ES-I3 (cell line): ENCODE results near the gene FAM9A.
"Not testable (repeated sequence)": the region's sequence is repeated elsewhere in the genome, so short reads cannot be mapped to it uniquely, and the experiment has no call there.

ENCODE experiments used
- H3K36me3 ChIP-seq: 2 replicates; pipeline ENCODE4 v1.6.1; 2013; ENCODE audit warnings: mild to moderate bottlenecking, low read length, control low read depth, moderate library complexity; ENCODE audit not compliant: insufficient read depth
- H3K4me1 ChIP-seq: 2 replicates; pipeline ENCODE4 v1.6.1; 2013; ENCODE audit warnings: mild to moderate bottlenecking, control low read depth, low read length; ENCODE audit not compliant: insufficient read depth
- H3K9ac ChIP-seq: 2 replicates; pipeline ENCODE4 v1.6.1; 2013; ENCODE audit warnings: low read depth, mild to moderate bottlenecking, low read length, moderate library complexity
- H3K9me3 ChIP-seq: 2 replicates; pipeline ENCODE4 v1.6.1; 2013; ENCODE audit warnings: mild to moderate bottlenecking, low read length, moderate library complexity; ENCODE audit not compliant: control insufficient read depth, insufficient read depth

FAM9A gene

DNA sequence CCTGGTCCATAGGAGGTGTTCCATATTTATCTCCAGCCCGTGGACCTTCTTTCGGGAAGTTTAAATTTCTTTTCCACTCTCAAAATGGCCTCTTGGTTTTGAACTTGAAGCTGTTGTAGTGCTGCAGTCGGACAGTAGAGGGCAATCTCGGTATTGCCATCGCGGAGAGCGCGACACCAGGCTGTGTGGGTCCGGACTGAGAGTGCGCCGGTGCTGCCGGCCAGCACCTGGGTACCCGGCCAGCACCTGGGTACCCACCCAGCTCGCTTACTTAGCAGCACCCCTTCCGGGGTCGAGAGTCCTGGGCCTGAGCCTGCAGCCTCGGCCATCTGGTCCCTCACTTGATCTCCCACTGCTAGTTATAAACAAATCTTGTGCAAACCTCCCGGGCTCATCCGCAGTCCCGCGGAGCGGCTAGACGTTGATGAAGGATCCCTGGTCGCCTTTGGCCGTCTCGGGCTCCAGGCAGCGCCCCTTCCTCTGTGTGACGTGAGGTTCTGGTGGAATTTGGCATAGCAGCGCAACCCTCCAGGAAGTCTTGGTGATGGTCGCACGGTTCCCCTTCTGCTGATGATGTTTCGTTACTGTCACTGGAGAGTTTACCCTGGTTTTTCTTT lies 18.0 kb downstream of the FAM9A start:
- no peaks in the 10 kb centered on the region for H3K9me3 ChIP-seq
- peaks cover 5% of the 10 kb centered on the region; the same call in 1 of the 2 replicates for H3K4me1 ChIP-seq
- no peaks in the 10 kb centered on the region; the same call in 1 of the 2 replicates for H3K36me3 ChIP-seq
- no peak overlapping the region for H3K9ac ChIP-seq

DNA sequence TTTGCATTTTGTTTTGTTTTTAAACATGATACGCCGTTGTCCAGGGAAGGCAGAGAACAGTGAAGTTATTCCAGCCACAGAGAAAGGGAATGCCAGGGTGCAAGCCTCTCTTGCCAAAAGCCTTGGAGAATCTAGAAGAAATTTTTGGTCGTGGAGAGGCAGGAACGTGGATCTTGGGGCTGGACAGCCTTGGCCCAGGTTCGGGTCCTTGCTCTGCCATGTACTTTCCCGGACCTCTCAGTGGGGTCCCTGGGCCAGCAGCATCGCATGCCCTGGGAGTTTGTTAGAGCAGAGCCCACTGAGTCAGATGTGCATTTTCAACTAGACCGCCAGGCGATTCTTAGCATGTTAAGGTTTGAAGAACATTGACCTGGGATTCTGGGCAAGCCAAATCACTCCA lies 18.6 kb downstream of the FAM9A start:
- Histone ChIP-seq H3K9me3 (no peaks in the 10 kb centered on the region), H3K4me1 (peaks cover 5% of the 10 kb centered on the region; the same call in 1 of the 2 replicates), H3K36me3 (no peaks in the 10 kb centered on the region; the same call in 1 of the 2 replicates), H3K9ac (no peak overlapping the region)

DNA sequence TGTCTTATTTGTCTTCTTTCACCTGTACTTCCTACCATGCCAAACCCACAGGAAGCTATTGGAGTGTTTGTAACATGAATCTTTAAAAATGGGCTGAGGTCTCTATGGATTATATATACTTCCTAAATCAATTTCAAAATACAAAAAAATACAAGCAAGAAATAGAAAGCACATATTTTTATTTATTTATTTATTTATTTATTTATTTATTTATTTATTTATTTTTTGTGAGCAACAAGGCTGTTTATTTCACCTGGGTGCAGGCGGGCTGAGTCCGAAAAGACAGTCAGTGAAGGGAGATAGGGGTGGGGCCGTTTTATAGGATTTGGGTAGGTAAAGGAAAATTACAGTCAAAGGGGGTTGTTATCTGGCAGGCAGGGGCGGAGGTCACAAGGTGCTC lies 19.3 kb downstream of the FAM9A start:
- not testable (repeated sequence) for H3K9me3 ChIP-seq, H3K36me3 ChIP-seq, H3K9ac ChIP-seq, H3K4me1 ChIP-seq

DNA sequence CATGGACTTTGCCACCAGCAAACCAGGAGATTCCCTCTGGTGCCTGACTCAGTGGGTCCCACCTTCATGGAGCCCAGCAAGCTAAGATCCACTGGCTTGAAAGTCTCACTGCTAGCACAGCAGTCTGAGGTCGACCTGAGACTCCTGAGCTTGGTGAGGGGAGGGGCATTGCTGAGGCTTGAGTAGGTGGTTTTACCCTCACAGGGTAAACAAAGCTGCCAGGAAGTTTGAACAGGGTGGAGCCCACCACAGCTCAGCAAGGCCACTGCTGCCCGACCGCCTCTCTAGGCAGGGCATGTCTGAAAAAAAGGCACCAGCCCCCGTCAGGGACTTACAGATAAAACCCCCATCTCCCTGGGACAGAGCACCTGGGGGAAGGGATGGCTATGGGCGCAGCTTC lies 28.1 kb downstream of the FAM9A start:
- Histone ChIP-seq H3K9me3 (no peaks in the 10 kb centered on the region), H3K36me3 (no peaks in the 10 kb centered on the region), H3K9ac (no peak overlapping the region), H3K4me1 (no peaks in the 10 kb centered on the region)

DNA sequence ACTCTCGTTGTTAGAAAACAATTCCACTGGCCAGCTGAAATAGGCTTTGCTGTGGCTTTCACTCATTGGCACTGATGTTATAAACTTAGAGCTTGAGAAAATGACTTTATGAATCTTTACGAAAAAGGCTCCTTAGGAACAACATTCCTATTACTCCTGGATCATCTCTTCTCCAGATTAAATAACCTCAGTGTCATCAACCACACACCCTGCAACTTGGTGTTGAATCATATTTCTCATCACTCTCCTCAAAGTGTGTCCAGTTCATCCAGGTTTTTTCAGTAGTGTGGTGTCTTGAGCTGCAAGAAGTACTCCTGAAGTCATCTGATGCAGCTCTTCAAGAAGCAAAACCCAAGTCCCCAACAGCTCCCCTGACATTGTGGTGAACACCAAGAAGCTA lies 41.2 kb downstream of the FAM9A start:
- Histone ChIP-seq H3K9ac (no peak overlapping the region), H3K4me1 (no peaks in the 10 kb centered on the region), H3K36me3 (no peaks in the 10 kb centered on the region), H3K9me3 (no peaks in the 10 kb centered on the region)

DNA sequence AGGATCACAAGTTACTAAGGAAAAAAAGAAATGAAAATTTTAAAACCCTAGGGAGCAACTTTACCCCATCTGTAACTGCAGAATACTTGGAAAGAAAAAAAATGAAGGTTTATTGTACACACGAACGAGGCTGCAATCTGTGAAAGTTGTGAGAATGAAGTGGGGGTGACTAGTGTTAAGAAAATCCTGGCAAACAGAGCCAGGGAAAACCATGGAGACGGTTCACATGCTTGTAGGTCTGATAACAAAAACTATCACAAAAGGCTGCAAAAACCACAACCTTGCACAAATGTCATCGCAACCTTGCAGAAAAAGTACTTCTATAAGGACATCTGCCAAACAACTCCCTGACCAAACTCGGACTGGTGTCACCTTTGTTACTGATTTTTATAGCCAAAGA lies 42.5 kb downstream of the FAM9A start:
- not testable (repeated sequence) for H3K9me3 ChIP-seq, H3K9ac ChIP-seq, H3K4me1 ChIP-seq, H3K36me3 ChIP-seq

DNA sequence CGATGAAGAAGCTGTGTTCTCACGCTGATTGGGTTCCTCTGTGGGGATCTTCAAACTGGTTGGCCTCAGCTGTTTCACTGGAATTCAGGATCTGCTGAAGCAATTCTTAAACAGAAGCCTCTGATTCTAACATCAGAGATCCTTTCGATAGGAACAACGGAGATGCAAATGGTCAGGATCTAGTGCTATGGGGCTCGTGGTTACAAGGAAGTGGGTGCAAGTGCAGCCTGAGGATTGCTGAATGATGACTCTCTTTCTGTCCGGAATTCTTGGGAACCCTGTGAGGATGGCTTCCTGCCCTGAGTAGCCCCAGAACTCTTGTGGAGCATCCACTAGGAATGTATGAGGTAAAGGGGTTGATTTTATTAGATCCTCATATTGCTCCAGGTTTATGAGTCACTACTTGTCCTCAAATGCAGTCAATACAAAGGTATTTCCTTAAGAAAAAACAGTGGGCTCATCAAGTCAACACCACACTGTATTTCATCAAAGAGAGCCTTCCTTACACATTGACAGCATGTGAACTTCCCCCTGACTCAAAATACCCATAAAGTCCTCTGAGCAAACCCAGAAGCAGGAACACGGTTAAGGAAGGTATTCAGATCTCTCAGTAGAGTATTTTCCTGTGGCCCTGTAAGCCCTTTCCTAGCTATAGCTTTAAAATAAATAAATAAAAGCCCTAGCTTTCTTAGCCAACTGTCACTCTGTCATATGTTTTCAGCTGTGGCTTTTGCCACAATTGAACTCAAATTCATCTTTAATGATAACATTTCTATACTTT lies 43.4 kb downstream of the FAM9A start:
- H3K36me3 ChIP-seq, H3K4me1 ChIP-seq, H3K9ac ChIP-seq, H3K9me3 ChIP-seq: not testable (repeated sequence)

DNA sequence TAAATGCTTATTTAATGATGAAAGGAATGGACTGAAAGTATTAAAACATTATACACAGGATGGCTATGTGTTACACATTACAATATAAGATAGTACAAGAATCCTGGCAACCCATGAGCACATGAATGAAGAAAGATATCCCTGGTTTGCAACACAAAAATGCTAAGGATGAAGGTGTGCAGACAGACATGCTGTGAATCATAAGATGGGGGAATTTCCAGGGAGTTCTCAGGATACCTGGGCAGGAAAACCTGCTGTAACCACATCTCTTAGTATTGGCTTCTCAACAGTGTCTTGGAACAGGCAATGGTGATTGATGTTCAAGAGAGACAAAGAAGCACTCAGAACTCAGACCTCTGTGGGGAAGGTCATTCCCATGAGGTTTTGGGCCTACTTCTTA lies 45.4 kb downstream of the FAM9A start:
- Histone ChIP-seq H3K9me3 (no peaks in the 10 kb centered on the region), H3K36me3 (no peaks in the 10 kb centered on the region), H3K9ac (no peak overlapping the region)

DNA sequence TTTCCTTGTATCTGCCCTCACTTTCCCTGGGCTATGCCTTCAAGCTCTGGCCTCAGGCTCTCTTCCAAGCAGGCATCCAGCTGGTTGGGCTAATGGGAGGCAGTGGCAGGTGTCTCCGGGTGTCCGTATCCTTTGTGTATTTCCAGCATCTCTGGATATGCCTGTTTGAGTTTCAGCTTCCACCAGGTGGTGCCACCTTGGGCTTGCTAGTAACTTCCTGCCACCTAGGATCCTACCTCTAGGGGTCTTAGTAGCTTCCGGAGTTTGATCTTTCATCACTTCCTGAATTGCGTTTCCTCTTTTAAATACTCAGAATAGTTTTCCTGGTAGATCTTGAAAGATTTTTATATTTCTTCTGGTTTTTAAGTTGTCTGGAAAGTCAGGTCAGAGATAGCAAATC lies 46.1 kb downstream of the FAM9A start:
- H3K9ac ChIP-seq: no peak overlapping the region
- no peaks in the 10 kb centered on the region for H3K4me1 ChIP-seq
- H3K36me3 ChIP-seq: no peaks in the 10 kb centered on the region
- no peaks in the 10 kb centered on the region for H3K9me3 ChIP-seq

More for the DNA sequence above, 45.4 kb downstream of the FAM9A start:
- no peaks in the 10 kb centered on the region for H3K4me1 ChIP-seq

DNA sequence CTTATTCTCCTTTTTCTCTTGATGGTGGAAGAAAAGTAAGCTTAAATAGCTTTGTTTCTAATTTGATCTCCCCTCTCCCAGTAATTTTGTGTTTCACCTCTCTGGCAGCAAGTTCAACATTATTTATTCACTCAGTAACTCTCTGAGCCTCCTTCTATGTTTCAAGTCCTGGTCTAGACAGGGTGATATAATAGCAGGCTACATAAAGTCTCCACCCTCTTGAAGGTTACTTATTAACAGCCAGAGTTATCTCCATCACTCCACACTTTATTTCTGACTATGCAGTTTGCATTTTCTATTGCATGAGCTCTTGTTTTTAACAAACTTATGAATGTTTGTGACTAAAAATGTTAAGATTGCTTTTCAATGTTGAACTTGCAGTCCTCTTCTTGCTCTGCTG lies 51.5 kb downstream of the FAM9A start:
- Histone ChIP-seq H3K9ac (no peak overlapping the region), H3K36me3 (no peaks in the 10 kb centered on the region), H3K9me3 (no peaks in the 10 kb centered on the region), H3K4me1 (no peaks in the 10 kb centered on the region)

DNA sequence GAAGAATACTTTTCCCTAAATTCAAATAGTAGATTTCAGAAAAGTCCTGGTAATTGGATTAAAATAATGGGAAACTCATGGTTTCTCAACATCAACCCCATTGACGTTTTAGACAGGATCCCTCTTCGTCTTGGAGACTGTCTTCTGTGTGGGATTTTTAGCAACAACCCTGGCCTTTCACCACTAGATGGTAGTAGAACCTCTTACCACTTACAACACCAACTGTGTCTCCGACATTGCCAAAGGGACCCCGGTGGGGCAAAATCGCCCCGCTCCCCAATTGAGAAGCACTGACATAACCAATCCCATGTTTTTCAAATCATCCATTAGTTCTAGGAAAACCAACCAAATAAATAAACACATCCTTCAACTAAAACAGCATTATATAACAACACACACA lies 52.3 kb downstream of the FAM9A start:
- no peak overlapping the region for H3K9ac ChIP-seq
- H3K9me3 ChIP-seq: no peaks in the 10 kb centered on the region
- no peaks in the 10 kb centered on the region for H3K36me3 ChIP-seq
- no peaks in the 10 kb centered on the region for H3K4me1 ChIP-seq

DNA sequence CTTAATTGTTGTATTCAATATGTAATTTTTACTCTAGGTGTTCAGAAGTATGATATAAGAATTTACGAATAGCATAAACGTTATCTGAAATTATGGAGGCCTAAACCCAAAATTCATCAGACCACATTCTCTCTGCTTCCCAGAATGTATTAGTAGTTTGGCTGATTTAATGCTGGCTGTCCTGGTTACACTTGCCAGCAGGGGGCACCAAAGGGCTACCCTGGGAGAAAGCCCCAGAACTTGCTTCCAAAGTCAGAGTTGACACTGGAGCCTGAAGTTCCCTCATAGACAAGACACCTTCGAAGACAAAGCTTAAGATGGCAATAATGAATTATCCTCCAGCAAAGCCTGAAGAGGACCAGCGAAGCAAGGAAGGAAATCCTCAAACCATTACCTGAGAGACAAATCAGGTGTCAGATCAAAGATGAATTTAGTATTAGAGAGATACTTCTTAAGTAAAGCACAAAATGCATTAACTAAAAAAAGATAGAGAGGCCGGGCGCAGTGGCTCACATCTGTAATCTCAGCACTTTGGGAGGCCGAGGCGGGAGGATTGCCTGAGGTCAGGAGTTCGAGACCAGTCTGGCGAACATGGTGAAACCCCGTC lies 58.0 kb downstream of the FAM9A start:
- H3K9me3 ChIP-seq: no peaks in the 10 kb centered on the region
- no peaks in the 10 kb centered on the region for H3K36me3 ChIP-seq
- H3K4me1 ChIP-seq: no peaks in the 10 kb centered on the region; the same call in 1 of the 2 replicates
- H3K9ac ChIP-seq: no peak overlapping the region

DNA sequence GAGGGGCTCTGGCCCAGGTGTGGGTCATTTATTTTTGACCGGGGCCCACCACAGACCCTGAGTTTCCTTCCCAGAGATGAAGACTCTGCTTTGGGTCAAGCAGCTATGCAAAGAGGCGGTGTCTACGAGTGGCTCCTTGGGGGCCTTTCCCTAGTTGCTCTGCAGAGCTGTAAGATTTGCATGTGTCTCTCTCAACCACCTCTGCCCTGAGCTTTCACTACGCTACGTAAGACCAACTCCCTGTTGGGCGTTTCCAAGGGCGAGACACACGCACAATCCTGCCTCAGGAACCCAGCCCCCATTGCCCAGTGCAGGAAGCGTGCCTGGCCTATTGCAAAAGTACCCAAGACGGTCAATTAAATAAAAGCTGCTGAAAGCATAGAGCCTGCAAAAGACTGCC lies 59.2 kb downstream of the FAM9A start:
- H3K4me1 ChIP-seq: no peaks in the 10 kb centered on the region; the same call in 1 of the 2 replicates
- no peak overlapping the region for H3K9ac ChIP-seq
- H3K9me3 ChIP-seq: no peaks in the 10 kb centered on the region

More for the DNA sequence above, 59.2 kb downstream of the FAM9A start:
- H3K36me3 ChIP-seq: no peaks in the 10 kb centered on the region
